H1 (cell line): ENCODE measurements around the gene BBX. TPM values are rescaled to one million over a fixed set of nuclear protein-coding genes. Genes with fewer than 3 reads are reported as not detected.

Experiments used
- CTCF ChIA-PET: fragments of 300-600 bp; sonication (Branson Sonifier 250); formaldehyde crosslinking; loops from one replicate; lab custom pipeline; 2021; ENCODE audit not compliant: partially characterized antibody; lab: Charles Lee
- POLR2A ChIA-PET: fragments of 300-600 bp; sonication (Branson Sonifier 250); formaldehyde crosslinking; loops from one replicate; lab custom pipeline; 2021; ENCODE audit warnings: inconsistent platforms; ENCODE audit not compliant: partially characterized antibody; lab: Charles Lee
- DNase-seq, 2 experiments: peaks; one replicate each; pipeline versions ENCODE4 v3.0.0 to v3.0.0-alpha.2; 2010 to 2022; ENCODE audit warnings: low spot score in 2 of 2, low read depth in 1 of 2, mixed read lengths in 1 of 2
- FAIRE-seq: peaks from 2 replicates; lab custom pipeline; 2011; peaks lifted over from hg19 to GRCh38; lab: Jason Lieb, UNC
- H2AFZ ChIP-seq: 2 replicates; pipeline ENCODE4 v1.8.1; 2012; ENCODE audit warnings: low read length, inconsistent platforms
- H2AK5ac ChIP-seq: 2 replicates; pipeline ENCODE4 v1.6.1; 2013; ENCODE audit warnings: low read depth, low read length
- H2BK120ac ChIP-seq: replicated peaks from 2 replicates; pipeline ENCODE3; 2013; ENCODE audit warnings: low read depth, low read length, inconsistent platforms
- H2BK12ac ChIP-seq: 2 replicates; pipeline ENCODE4 v1.6.1; 2013; ENCODE audit warnings: low read depth, low read length
- H2BK15ac ChIP-seq: 2 replicates; pipeline ENCODE4 v1.6.1; 2013; ENCODE audit warnings: low read length
- H2BK20ac ChIP-seq: 2 replicates; pipeline ENCODE4 v1.6.1; 2013; ENCODE audit warnings: low read length
- H2BK5ac ChIP-seq: 2 replicates; pipeline ENCODE4 v1.6.1; 2013; ENCODE audit warnings: low read depth, low read length
- H3K14ac ChIP-seq: 2 replicates; pipeline ENCODE4 v1.6.1; 2013; ENCODE audit warnings: inconsistent platforms; ENCODE audit not compliant: insufficient read length
- H3K18ac ChIP-seq: 2 replicates; pipeline ENCODE4 v1.6.1; 2013; ENCODE audit warnings: low read length; ENCODE audit errors: extremely low read depth
- H3K23ac ChIP-seq: 2 replicates; pipeline ENCODE4 v1.6.1; 2013; ENCODE audit warnings: inconsistent platforms; ENCODE audit not compliant: insufficient read length
- H3K23me2 ChIP-seq: 2 replicates; pipeline ENCODE4 v1.6.1; 2013; ENCODE audit warnings: low read depth, low read length
- H3K27ac ChIP-seq: 2 replicates; pipeline ENCODE4 v1.6.1; 2011; ENCODE audit warnings: low read depth, low read length, inconsistent platforms
- H3K27me3 ChIP-seq, 4 experiments: replicated peaks in 1 of 4; 1 replicate in 1 of 4; 2 replicates in 3 of 4; pipeline versions ENCODE4 v1.6.1 to v1.8.1; 2011 to 2013; ENCODE audit warnings: low read length in 3 of 4, mild to moderate bottlenecking in 3 of 4, inconsistent platforms in 2 of 4, mixed read lengths in 2 of 4, moderate library complexity in 1 of 4; ENCODE audit not compliant: control insufficient read depth in 3 of 4, insufficient read depth in 3 of 4; ENCODE audit errors: extremely low read depth in 1 of 4
- H3K36me3 ChIP-seq, 4 experiments: 2 replicates each; pipeline versions ENCODE4 v1.6.1 to v1.8.1; 2011 to 2013; ENCODE audit warnings: mild to moderate bottlenecking in 4 of 4, low read length in 3 of 4, moderate library complexity in 2 of 4, control low read depth in 1 of 4, inconsistent platforms in 1 of 4; ENCODE audit not compliant: insufficient read depth in 4 of 4, control insufficient read depth in 2 of 4
- H3K4ac ChIP-seq: replicated peaks from 2 replicates; pipeline ENCODE3; 2013; ENCODE audit warnings: low read length, low read depth, mixed read lengths, inconsistent platforms; ENCODE audit not compliant: insufficient read length
- H3K4me1 ChIP-seq, 4 experiments: replicated peaks in 1 of 4; 1 replicate in 1 of 4; 2 replicates in 3 of 4; pipeline versions ENCODE4 v1.6.1 to v1.8.1; 2011 to 2013; ENCODE audit warnings: low read length in 3 of 4, inconsistent platforms in 2 of 4, mixed read lengths in 1 of 4; ENCODE audit not compliant: insufficient read depth in 4 of 4, control insufficient read depth in 3 of 4
- H3K4me2 ChIP-seq, 2 experiments: 2 replicates each; pipeline versions ENCODE4 v1.6.1 to v1.8.1; 2011 to 2013; ENCODE audit warnings: low read depth in 2 of 2, low read length in 2 of 2, control low read depth in 1 of 2, inconsistent platforms in 1 of 2, mild to moderate bottlenecking in 1 of 2; ENCODE audit not compliant: insufficient read depth in 1 of 2
- H3K4me3 ChIP-seq, 4 experiments: fragments of 200-600, 300-600 bp in 1 of 4; sonication (generic), shearing (Covaris generic), sonication (Bioruptor Twin) in 1 of 4; 2 replicates each; pipeline versions ENCODE4 v1.5.1 to v1.8.1; 2011 to 2016; ENCODE audit warnings: low read length in 4 of 4, low read depth in 3 of 4, control low read depth in 2 of 4, inconsistent platforms in 2 of 4, mild to moderate bottlenecking in 2 of 4, mixed read lengths in 1 of 4, moderate library complexity in 1 of 4; ENCODE audit not compliant: insufficient read depth in 2 of 4; ENCODE audit errors: extremely low read depth in 1 of 4
- H3K56ac ChIP-seq: replicated peaks from 2 replicates; pipeline ENCODE3; 2013; ENCODE audit warnings: low read depth, mild to moderate bottlenecking, mixed read lengths, low read length, inconsistent platforms; ENCODE audit not compliant: insufficient read length
- H3K79me1 ChIP-seq: 2 replicates; pipeline ENCODE4 v1.6.1; 2013; ENCODE audit warnings: low read depth, low read length, control low read depth
- H3K79me2 ChIP-seq, 2 experiments: 2 replicates each; pipeline versions ENCODE4 v1.6.1 to v1.8.1; 2012 to 2013; ENCODE audit warnings: low read length in 2 of 2, mild to moderate bottlenecking in 2 of 2, inconsistent platforms in 1 of 2; ENCODE audit not compliant: insufficient read depth in 2 of 2, control insufficient read depth in 1 of 2
- H3K9ac ChIP-seq, 4 experiments: replicated peaks in 1 of 4; 1 replicate in 1 of 4; 2 replicates in 3 of 4; pipeline versions ENCODE4 v1.6.1 to v1.8.1; 2011 to 2013; ENCODE audit warnings: low read depth in 3 of 4, low read length in 3 of 4, control low read depth in 2 of 4, mild to moderate bottlenecking in 2 of 4, moderate library complexity in 2 of 4, inconsistent platforms in 1 of 4; ENCODE audit errors: extremely low read depth in 1 of 4
- H3K9me3 ChIP-seq, 2 experiments: 2 replicates each; pipeline versions ENCODE4 v1.6.1 to v1.8.1; 2012 to 2013; ENCODE audit warnings: mild to moderate bottlenecking in 2 of 2, moderate library complexity in 2 of 2, control low read depth in 1 of 2, inconsistent platforms in 1 of 2, low read depth in 1 of 2, low read length in 1 of 2, mixed read lengths in 1 of 2; ENCODE audit not compliant: insufficient read depth in 2 of 2
- H4K20me1 ChIP-seq, 2 experiments: replicated peaks in 1 of 2; 2 replicates each; pipeline versions ENCODE3 to v1.8.1; 2011 to 2013; ENCODE audit warnings: inconsistent platforms in 2 of 2, low read length in 2 of 2, mild to moderate bottlenecking in 1 of 2; ENCODE audit not compliant: insufficient read depth in 2 of 2, control insufficient read depth in 1 of 2
- H4K5ac ChIP-seq: 2 replicates; pipeline ENCODE4 v1.6.1; 2013; ENCODE audit warnings: low read length, low read depth, mixed read lengths, inconsistent platforms; ENCODE audit not compliant: insufficient read length
- H4K8ac ChIP-seq: 2 replicates; pipeline ENCODE4 v1.8.0; 2013; ENCODE audit warnings: mild to moderate bottlenecking, moderate library complexity, low read length, inconsistent platforms; ENCODE audit not compliant: insufficient read depth; ENCODE audit errors: extremely low read depth
- H4K91ac ChIP-seq: replicated peaks from 2 replicates; pipeline ENCODE3; 2013; ENCODE audit warnings: low read length, mixed read lengths, inconsistent platforms; ENCODE audit not compliant: insufficient read length
- FOSL1 ChIP-seq: IDR thresholded peaks from 2 replicates; pipeline ENCODE4 v1.6.1; 2011; ENCODE audit warnings: mild to moderate bottlenecking, low read depth, low read length, moderate library complexity; ENCODE audit not compliant: insufficient read depth
- SP2 ChIP-seq: IDR thresholded peaks from 2 replicates; pipeline ENCODE4 v1.6.1; 2012; ENCODE audit warnings: mild to moderate bottlenecking, low read length, inconsistent platforms
- WGBS, 2 experiments: shearing (Covaris generic) in 1 of 2; methylation state at CpG; one replicate each; pipeline versions ENCODE4 v1.1.6 to v1.1.7; 2013 to 2015; ENCODE audit warnings: low lambda C conversion rate in 2 of 2, mixed read lengths in 2 of 2, inconsistent platforms in 1 of 2, low coverage in 1 of 2, missing lambda C conversion rate in 1 of 2; ENCODE audit not compliant: insufficient replicate concordance in 2 of 2, insufficient coverage in 1 of 2, insufficient read length in 1 of 2; ENCODE audit errors: extremely low coverage in 1 of 2, missing lambda C conversion rate in 1 of 2; 5-methylcytosine and 5-hydroxymethylcytosine counted together
- polyA plus RNA-seq, 7 experiments: library from polyadenylated mRNA; depleted of rRNA in 3 of 7; stranded (reverse) in 5 of 7; unstranded in 2 of 7; fragments of >200 nt in 5 of 7; fragments of 200-250 nt in 2 of 7; gene quantifications; 1 replicate in 5 of 7; 2 replicates in 1 of 7; 4 replicates in 1 of 7; pipeline versions ENCODE4 v1.2.1 to v1.2.3, GENCODE V29; 2011 to 2013; ENCODE audit warnings: missing spikeins in 2 of 7, mixed read lengths in 2 of 7
- total RNA-seq: library from RNA; stranded (reverse); fragmentation: NEBNext Ultra II Directional; extraction: Animal tissue kit (Norgen Biotek cat#: 25700); gene quantifications from 2 replicates; pipeline ENCODE4 v1.2.1, GENCODE V29; 2021

BBX gene
- total and polyA plus RNA-seq, 2 of the 8 experiments (the other 6 are each of a cell fraction or from before 2014, with no cell fraction given), result 11.0 to 42.5 TPM

DNA sequence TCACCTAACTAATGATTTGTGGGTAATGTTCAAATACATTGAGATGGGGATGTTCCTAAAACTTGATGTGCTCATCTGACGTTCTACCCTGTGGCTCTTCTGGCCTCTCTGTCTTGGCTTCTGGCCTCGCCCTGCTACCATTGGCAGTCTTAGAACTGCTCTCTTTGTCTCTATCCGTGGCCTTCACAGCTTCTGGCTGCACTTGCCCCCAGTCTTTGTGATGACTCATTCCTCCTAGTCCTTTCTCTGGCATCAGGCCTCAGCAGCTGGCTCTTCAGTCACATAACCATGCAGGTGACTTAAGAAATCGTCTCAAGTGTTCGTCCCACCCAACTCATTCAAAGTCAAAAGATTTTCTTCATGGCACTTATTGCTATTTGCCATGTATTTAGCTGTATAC, 188.1 kb downstream of the BBX start:
- ChIA-PET POLR2A (interaction anchor here (1.6 kb wide), 1 partner anchor 13 kb away, joined by 3 read pairs; no protein-coding TSS in a partner anchor), CTCF (interaction anchor here (0.8 to 2.4 kb wide), 9 partner anchors 12 to 135 kb away, joined by 3 to 15 read pairs (median 3); no protein-coding TSS in a partner anchor)
- Histone ChIP-seq H3K23me2 (no peaks in the 10 kb centered on the region; the same call in 1 of the 2 replicates), H4K91ac (no peak overlapping the region), H3K4me3 (no peak overlapping the region), H2BK15ac (no peak overlapping the region), H2BK5ac (no peak overlapping the region), H2BK120ac (no peak overlapping the region), H2BK20ac (no peak overlapping the region), H3K27ac (no peak overlapping the region), H4K20me1 (no peaks in the 10 kb centered on the region), H3K18ac (no peak overlapping the region), H3K23ac (no peak overlapping the region), H3K9ac (no peak overlapping the region), H3K27me3 (no peaks in the 10 kb centered on the region), H3K4me1 (no peaks in the 10 kb centered on the region), H3K9me3 (no peaks in the 10 kb centered on the region), H4K8ac (no peak overlapping the region), H3K4ac (no peak overlapping the region), H2AK5ac (no peak overlapping the region), H3K36me3 (peaks cover 0 to 2% (median 0%) of the 10 kb centered on the region in 4 experiments; a peak in 3 of 8 replicates), H4K5ac (no peak overlapping the region), H3K56ac (no peak overlapping the region), H2AFZ (no peak overlapping the region), H3K14ac (no peak overlapping the region), H2BK12ac (no peak overlapping the region), H3K79me1 (no peaks in the 10 kb centered on the region), H3K79me2 (no peaks in the 10 kb centered on the region; a peak in 1 of 4 replicates), H3K4me2 (no peak overlapping the region)
- no peak for DNase-seq
- FAIRE-seq, result no peak
- 87% methylated on average over 5 of the region's 5 CpGs; no CpG with 5 or more reads in 1 of the 2 experiments for WGBS, 2 experiments
- TF ChIP-seq SP2 (no peak), FOSL1 (no peak)
